ENCODE results near the gene F10. TPM values are rescaled to one million over a fixed set of nuclear protein-coding genes. Genes with fewer than 3 reads are reported as not detected.

Gene F10
- total and polyA plus RNA-seq, 2 of the 13 experiments (the other 11 are each of a cell fraction or from before 2014, with no cell fraction given) = 58.4 to 237 TPM

- TF ChIP-seq ZNF276 (CRISPR knock-in tag; IDR thresholded peaks at IDR 0.05; ENCODE audit: low read depth) (no peak; the same call in 1 of the 2 replicates), SNAPC5 (CRISPR knock-in tag; IDR thresholded peaks at IDR 0.05; ENCODE audit: borderline replicate concordance) (no peak), PAWR (CRISPR knock-in tag; IDR thresholded peaks at IDR 0.05; ENCODE audit: borderline replicate concordance) (no peak), ZNF264 (CRISPR knock-in tag; IDR thresholded peaks at IDR 0.05) (peak; percentile 76; the same call in 1 of the 2 replicates), FOXK2 (IDR thresholded peaks at IDR 0.05) (peak; percentile 94), ZNF552 (CRISPR knock-in tag; IDR thresholded peaks at IDR 0.05; ENCODE audit: borderline replicate concordance) (peak; percentile 64; the same call in 1 of the 2 replicates), ZNF574 (CRISPR knock-in tag; IDR thresholded peaks at IDR 0.05) (peak; percentile 84), NR2F1 (CRISPR knock-in tag; IDR thresholded peaks at IDR 0.05) (peak; percentile 21 to 41; a peak in 2 of 4 replicates), MIER3 (CRISPR knock-in tag; IDR thresholded peaks at IDR 0.05; ENCODE audit: borderline replicate concordance) (peak; percentile 83; the same call in 1 of the 2 replicates), MIXL1 (CRISPR knock-in tag; IDR thresholded peaks at IDR 0.05) (no peak; the same call in 1 of the 2 replicates), KDM4B (CRISPR knock-in tag; IDR thresholded peaks at IDR 0.05) (peak; percentile 85), ZZZ3 (CRISPR knock-in tag; IDR thresholded peaks at IDR 0.05; ENCODE audit: borderline replicate concordance) (no peak)
- TF ChIP-seq, protein P1, sequence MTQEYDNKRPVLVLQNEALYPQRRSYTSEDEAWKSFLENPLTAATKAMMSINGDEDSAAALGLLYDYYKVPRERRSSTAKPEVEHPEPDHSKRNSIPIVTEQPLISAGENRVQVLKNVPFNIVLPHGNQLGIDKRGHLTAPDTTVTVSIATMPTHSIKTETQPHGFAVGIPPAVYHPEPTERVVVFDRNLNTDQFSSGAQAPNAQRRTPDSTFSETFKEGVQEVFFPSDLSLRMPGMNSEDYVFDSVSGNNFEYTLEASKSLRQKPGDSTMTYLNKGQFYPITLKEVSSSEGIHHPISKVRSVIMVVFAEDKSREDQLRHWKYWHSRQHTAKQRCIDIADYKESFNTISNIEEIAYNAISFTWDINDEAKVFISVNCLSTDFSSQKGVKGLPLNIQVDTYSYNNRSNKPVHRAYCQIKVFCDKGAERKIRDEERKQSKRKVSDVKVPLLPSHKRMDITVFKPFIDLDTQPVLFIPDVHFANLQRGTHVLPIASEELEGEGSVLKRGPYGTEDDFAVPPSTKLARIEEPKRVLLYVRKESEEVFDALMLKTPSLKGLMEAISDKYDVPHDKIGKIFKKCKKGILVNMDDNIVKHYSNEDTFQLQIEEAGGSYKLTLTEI (CRISPR knock-in tag; conservative IDR thresholded peaks at IDR 0.05) = no peak
- TF ChIP-seq, protein P2, sequence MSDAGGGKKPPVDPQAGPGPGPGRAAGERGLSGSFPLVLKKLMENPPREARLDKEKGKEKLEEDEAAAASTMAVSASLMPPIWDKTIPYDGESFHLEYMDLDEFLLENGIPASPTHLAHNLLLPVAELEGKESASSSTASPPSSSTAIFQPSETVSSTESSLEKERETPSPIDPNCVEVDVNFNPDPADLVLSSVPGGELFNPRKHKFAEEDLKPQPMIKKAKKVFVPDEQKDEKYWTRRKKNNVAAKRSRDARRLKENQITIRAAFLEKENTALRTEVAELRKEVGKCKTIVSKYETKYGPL (CRISPR knock-in tag; IDR thresholded peaks at IDR 0.05) = no peak
- TF ChIP-seq, protein P3, sequence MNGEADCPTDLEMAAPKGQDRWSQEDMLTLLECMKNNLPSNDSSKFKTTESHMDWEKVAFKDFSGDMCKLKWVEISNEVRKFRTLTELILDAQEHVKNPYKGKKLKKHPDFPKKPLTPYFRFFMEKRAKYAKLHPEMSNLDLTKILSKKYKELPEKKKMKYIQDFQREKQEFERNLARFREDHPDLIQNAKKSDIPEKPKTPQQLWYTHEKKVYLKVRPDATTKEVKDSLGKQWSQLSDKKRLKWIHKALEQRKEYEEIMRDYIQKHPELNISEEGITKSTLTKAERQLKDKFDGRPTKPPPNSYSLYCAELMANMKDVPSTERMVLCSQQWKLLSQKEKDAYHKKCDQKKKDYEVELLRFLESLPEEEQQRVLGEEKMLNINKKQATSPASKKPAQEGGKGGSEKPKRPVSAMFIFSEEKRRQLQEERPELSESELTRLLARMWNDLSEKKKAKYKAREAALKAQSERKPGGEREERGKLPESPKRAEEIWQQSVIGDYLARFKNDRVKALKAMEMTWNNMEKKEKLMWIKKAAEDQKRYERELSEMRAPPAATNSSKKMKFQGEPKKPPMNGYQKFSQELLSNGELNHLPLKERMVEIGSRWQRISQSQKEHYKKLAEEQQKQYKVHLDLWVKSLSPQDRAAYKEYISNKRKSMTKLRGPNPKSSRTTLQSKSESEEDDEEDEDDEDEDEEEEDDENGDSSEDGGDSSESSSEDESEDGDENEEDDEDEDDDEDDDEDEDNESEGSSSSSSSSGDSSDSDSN (CRISPR knock-in tag; IDR thresholded peaks at IDR 0.05) = peak; percentile 47; the same call in 1 of the 2 replicates
- TF ChIP-seq, protein P4, sequence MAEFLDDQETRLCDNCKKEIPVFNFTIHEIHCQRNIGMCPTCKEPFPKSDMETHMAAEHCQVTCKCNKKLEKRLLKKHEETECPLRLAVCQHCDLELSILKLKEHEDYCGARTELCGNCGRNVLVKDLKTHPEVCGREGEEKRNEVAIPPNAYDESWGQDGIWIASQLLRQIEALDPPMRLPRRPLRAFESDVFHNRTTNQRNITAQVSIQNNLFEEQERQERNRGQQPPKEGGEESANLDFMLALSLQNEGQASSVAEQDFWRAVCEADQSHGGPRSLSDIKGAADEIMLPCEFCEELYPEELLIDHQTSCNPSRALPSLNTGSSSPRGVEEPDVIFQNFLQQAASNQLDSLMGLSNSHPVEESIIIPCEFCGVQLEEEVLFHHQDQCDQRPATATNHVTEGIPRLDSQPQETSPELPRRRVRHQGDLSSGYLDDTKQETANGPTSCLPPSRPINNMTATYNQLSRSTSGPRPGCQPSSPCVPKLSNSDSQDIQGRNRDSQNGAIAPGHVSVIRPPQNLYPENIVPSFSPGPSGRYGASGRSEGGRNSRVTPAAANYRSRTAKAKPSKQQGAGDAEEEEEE (CRISPR knock-in tag; IDR thresholded peaks at IDR 0.05; ENCODE audit: borderline replicate concordance) = no peak
Measured at GRCh38 chr13:113138792-113139551, 16.4 kb downstream of the F10 start (continued).
